HG03175 (cell line): ENCODE data around the gene NDUFA9.

Source experiments
- ATAC-seq: cut with Tn5 transposase; IDR thresholded peaks from one replicate; pipeline ENCODE4 v1.9.1; 2021; ENCODE audit warnings: mild to moderate bottlenecking, moderate library complexity; ENCODE audit not compliant: unreplicated experiment

NDUFA9 gene

DNA sequence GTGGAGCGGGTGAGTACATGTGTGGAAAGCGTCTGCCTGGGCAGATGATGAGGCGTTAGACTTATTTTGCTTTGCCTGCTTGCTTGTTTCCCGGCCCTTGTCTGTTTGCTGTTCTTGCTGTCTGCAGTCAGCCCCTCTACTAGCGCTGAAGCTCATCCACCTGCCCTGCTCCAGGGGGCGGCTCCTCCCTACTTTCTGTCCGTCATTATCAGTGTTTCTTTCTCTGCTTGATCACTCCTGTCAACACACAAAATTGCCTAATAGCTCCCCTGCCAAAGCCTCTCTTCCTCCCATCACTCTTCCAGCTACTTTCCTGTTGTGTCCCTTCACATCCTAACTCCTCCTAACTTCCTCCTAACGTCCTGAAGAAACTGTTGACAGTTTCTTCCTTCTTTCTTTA is 36.4 kb downstream of the NDUFA9 start:
- ATAC-seq, result no peak

GRCh38 chr12:4690760-4691159 is 41.8 kb downstream of the NDUFA9 start:
- no peak for ATAC-seq
